Measurements from ENCODE around the gene AKIRIN1. TPM values are rescaled to one million over a fixed set of nuclear protein-coding genes. Genes with fewer than 3 reads are reported as not detected.
"Not testable (repeated sequence)": the region's sequence is repeated elsewhere in the genome, so short reads cannot be mapped to it uniquely, and the experiment has no call there.

AKIRIN1 gene
- total and polyA plus RNA-seq, 5 donors, result 32.2 to 63.3 (median 54.4) TPM

- ATAC-seq (peak; percentile 93 to 94), DNase-seq (peak; percentile 60 to 74 (median 69))
- H3K27me3 ChIP-seq (ENCODE audit: control insufficient read depth, insufficient read depth), result no peaks in the 10 kb centered on the region
- 33% methylated on average over 12 of the region's 12 CpGs for WGBS
- peak overlapping the region; percentile 95 for H3K27ac ChIP-seq (ENCODE audit: low read length)
- H3K4me1 ChIP-seq (ENCODE audit: control insufficient read depth, insufficient read depth, low read length), result peaks cover 3% of the 10 kb centered on the region
- H3K9me3 ChIP-seq (ENCODE audit: control insufficient read depth, low read length), result no peaks in the 10 kb centered on the region
- no peak overlapping the region for H3K4me3 ChIP-seq (ENCODE audit: low read length)
- intact Hi-C loops (cut with DNase I), result no loop called here
Measured at GRCh38 chr1:39047374-39048229, 56.5 kb downstream of the AKIRIN1 start.

- ATAC-seq (no peak), DNase-seq (peak in 1 of 3 donors; percentile 3)
- H3K27ac ChIP-seq (ENCODE audit: low read length), result no peak overlapping the region
- intact Hi-C loops (cut with DNase I), result no loop called here
- H3K4me1 ChIP-seq (ENCODE audit: control insufficient read depth, insufficient read depth, low read length), result peaks cover 3% of the 10 kb centered on the region
- WGBS, result 94% methylated on average over 7 of the region's 7 CpGs
- H3K27me3 ChIP-seq (ENCODE audit: control insufficient read depth, insufficient read depth), result no peaks in the 10 kb centered on the region
- H3K4me3 ChIP-seq (ENCODE audit: low read length), result no peak overlapping the region
- no peaks in the 10 kb centered on the region for H3K9me3 ChIP-seq (ENCODE audit: control insufficient read depth, low read length)
Measured at GRCh38 chr1:39048745-39049370, 57.8 kb downstream of the AKIRIN1 start.

DNA sequence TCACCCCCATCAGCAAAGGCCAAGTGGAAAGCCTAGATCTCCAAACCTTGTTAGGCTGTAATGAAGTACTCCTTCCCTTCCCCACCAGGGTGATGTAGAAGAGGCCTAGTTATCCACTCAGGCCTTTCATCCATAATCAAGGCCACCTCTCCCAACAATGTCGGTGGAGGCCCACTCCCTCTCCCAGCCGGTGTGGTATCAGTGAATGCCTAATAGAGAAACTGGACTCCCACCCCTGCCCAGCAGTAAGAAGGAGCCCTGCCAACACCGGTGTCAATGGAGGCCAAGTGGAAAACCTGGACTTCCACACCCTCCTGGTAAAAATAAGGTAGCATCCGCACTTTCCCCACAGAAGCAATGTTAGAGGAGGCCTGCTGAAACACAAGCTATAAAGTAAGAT, 58.9 kb downstream of the AKIRIN1 start:
- no peak for ATAC-seq
- Histone ChIP-seq H3K27ac (ENCODE audit: low read length) (no peak overlapping the region), H3K9me3 (ENCODE audit: control insufficient read depth, low read length) (no peaks in the 10 kb centered on the region), H3K4me3 (ENCODE audit: low read length) (no peak overlapping the region), H3K4me1 (ENCODE audit: control insufficient read depth, insufficient read depth, low read length) (peaks cover 3% of the 10 kb centered on the region), H3K27me3 (ENCODE audit: control insufficient read depth, insufficient read depth) (no peaks in the 10 kb centered on the region)
- 79% methylated on average over 4 of the region's 4 CpGs for WGBS
- intact Hi-C loops (cut with DNase I), result no loop called here
- DNase-seq, result no peak

- H3K4me1 ChIP-seq (ENCODE audit: control insufficient read depth, insufficient read depth, low read length); intact Hi-C loops (cut with DNase I); ATAC-seq; H3K27ac ChIP-seq (ENCODE audit: low read length); H3K27me3 ChIP-seq (ENCODE audit: control insufficient read depth, insufficient read depth); H3K9me3 ChIP-seq (ENCODE audit: control insufficient read depth, low read length); DNase-seq; H3K4me3 ChIP-seq (ENCODE audit: low read length): not testable (repeated sequence)
- 86% methylated on average over 11 of the region's 11 CpGs for WGBS
Measured at GRCh38 chr1:39051193-39051850, 60.2 kb downstream of the AKIRIN1 start.

DNA sequence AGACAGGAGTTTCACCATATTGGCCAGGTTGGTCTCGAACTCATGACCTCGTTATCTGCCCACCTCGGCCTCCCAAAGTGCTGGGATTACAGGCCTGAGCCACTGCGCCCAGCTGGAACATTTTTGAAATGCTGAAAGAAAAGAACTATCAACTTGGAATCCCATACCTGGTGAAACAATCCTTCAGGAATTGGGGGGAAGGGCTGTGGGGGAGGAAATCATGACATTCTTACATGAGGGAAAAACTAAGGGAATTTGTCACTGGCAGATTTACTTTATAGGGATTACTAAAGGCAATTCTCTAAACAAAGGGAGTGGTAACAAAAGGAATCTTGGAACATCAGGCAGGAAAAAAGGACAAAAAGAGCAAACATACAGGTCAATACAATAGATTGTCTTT, 60.9 kb downstream of the AKIRIN1 start:
- Histone ChIP-seq H3K4me1 (ENCODE audit: control insufficient read depth, insufficient read depth, low read length) (peaks cover 3% of the 10 kb centered on the region), H3K4me3 (ENCODE audit: low read length) (no peak overlapping the region), H3K27me3 (ENCODE audit: control insufficient read depth, insufficient read depth) (no peaks in the 10 kb centered on the region), H3K9me3 (ENCODE audit: control insufficient read depth, low read length) (no peaks in the 10 kb centered on the region), H3K27ac (ENCODE audit: low read length) (no peak overlapping the region)
- DNase-seq (no peak), ATAC-seq (no peak)
- intact Hi-C loops (cut with DNase I), result no loop called here
- 89% methylated on average over 4 of the region's 4 CpGs for WGBS

DNA sequence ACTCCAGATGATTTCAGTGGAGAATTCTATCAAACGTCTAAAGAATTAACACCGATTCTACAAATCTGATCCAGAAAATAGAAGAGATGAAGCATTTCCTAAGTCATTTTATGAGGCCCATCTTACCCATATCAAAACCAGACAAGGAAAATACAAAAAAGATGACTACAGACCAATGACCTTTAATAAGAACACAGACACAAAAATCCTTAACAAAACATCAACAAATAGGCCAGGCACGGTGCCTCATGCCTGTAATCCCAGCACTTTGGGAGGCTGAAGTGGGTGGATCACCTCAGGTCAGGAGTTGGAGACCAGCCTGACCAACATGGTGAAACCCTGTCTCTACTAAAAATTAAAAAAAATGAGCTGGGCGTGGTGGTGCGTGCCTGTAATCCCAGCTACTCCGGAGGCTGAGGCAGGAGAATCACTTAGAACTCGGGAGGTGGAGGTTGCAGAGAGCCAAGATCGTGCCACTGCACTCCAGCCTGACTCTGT, 64.2 kb downstream of the AKIRIN1 start:
- intact Hi-C loops (cut with DNase I); H3K9me3 ChIP-seq (ENCODE audit: control insufficient read depth, low read length); DNase-seq; H3K27ac ChIP-seq (ENCODE audit: low read length); ATAC-seq; H3K4me1 ChIP-seq (ENCODE audit: control insufficient read depth, insufficient read depth, low read length); H3K27me3 ChIP-seq (ENCODE audit: control insufficient read depth, insufficient read depth); H3K4me3 ChIP-seq (ENCODE audit: low read length): not testable (repeated sequence)
- WGBS, result 93% methylated on average over 8 of the region's 8 CpGs

Other genes with a start within 250 kb of the AKIRIN1 start
- 10 to 100 TPM; 16.2 to 21.8 (median 18.7) TPM for gene RRAGC, start 131.5 kb upstream of the AKIRIN1 start, total RNA-seq
- 12.5 TPM for gene RRAGC, start 131.5 kb upstream of the AKIRIN1 start, polyA plus RNA-seq
- gene MYCBP, start 117.9 kb upstream of the AKIRIN1 start, total RNA-seq, result 10 to 100 TPM in 3 of 4 donors, 1 to 10 TPM in 1; 5.3 to 14.0 (median 11.4) TPM
- gene MYCBP, start 117.9 kb upstream of the AKIRIN1 start, polyA plus RNA-seq, result 4.9 TPM
- gene GJA9, start 109.7 kb upstream of the AKIRIN1 start, total RNA-seq, result not detected
- gene GJA9, start 109.7 kb upstream of the AKIRIN1 start, polyA plus RNA-seq, result 0.07 TPM
- under 1 TPM in 3 of 4 donors, not detected in 1; 0.24 to 0.39 (median 0.29) TPM for gene RHBDL2, start 49.4 kb upstream of the AKIRIN1 start, total RNA-seq
- 0.23 TPM for gene RHBDL2, start 49.4 kb upstream of the AKIRIN1 start, polyA plus RNA-seq
- 100 to 1,000 TPM; 466 to 643 (median 510) TPM for gene NDUFS5, start 35.1 kb downstream of the AKIRIN1 start, total RNA-seq
- gene NDUFS5, start 35.1 kb downstream of the AKIRIN1 start, polyA plus RNA-seq, result 2,285 TPM
- 100 to 1,000 TPM; 294 to 359 (median 326) TPM for gene MACF1, start 213.4 kb downstream of the AKIRIN1 start, total RNA-seq
- gene MACF1, start 213.4 kb downstream of the AKIRIN1 start, polyA plus RNA-seq, result 145 TPM

Data from right cardiac atrium (tissue), 5 donors.